PC-3 (cell line): ENCODE results near the gene C3orf62.

Source experiments
- EZH2 ChIP-seq: fragments of 300-600 bp; sonication (generic); IDR thresholded peaks from one replicate; pipeline ENCODE4 v1.6.1; 2017; ENCODE audit warnings: antibody characterized with exemption, mild to moderate bottlenecking, low read length; ENCODE audit not compliant: unreplicated experiment
- EZH2phosphoT487 ChIP-seq: fragments of 300-600 bp; sonication (generic); IDR thresholded peaks from 2 replicates; pipeline ENCODE4 v1.6.1; 2018; ENCODE audit warnings: mild to moderate bottlenecking, antibody characterized with exemption, low read length, borderline replicate concordance
- TF ChIP-seq, protein P1 (sequence below): fragments of 300-600 bp; sonication (generic); conservative IDR thresholded peaks from 2 replicates; pipeline ENCODE4 v1.5.1; 2017; ENCODE audit warnings: antibody characterized with exemption, low read depth, mild to moderate bottlenecking, low read length

GRCh38 chr3:49238274-49239127, 38.5 kb downstream of the C3orf62 start:
- TF ChIP-seq, protein P1, sequence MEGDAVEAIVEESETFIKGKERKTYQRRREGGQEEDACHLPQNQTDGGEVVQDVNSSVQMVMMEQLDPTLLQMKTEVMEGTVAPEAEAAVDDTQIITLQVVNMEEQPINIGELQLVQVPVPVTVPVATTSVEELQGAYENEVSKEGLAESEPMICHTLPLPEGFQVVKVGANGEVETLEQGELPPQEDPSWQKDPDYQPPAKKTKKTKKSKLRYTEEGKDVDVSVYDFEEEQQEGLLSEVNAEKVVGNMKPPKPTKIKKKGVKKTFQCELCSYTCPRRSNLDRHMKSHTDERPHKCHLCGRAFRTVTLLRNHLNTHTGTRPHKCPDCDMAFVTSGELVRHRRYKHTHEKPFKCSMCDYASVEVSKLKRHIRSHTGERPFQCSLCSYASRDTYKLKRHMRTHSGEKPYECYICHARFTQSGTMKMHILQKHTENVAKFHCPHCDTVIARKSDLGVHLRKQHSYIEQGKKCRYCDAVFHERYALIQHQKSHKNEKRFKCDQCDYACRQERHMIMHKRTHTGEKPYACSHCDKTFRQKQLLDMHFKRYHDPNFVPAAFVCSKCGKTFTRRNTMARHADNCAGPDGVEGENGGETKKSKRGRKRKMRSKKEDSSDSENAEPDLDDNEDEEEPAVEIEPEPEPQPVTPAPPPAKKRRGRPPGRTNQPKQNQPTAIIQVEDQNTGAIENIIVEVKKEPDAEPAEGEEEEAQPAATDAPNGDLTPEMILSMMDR, result no peak
- TF ChIP-seq EZH2phosphoT487 (no peak), EZH2 (no peak)
